Esophagus muscularis mucosa (tissue), 4 donors: ENCODE results near the gene PACSIN2. TPM values are rescaled to one million over a fixed set of nuclear protein-coding genes. Genes with fewer than 3 reads are reported as not detected.

ENCODE experiments used
- DNase-seq: peaks from one replicate; pipeline ENCODE4 v3.0.0-alpha.2; 2017; ENCODE audit errors: extremely low spot score
- H3K27ac ChIP-seq, 4 donors: fragments of 200-600 bp; sonication (generic); replicated peaks in 1 of 4; 1 replicate in 3 of 4; 2 replicates in 1 of 4; pipeline ENCODE4 v1.5.1; 2016 to 2019; ENCODE audit warnings: mild to moderate bottlenecking in 1 of 4
- H3K27me3 ChIP-seq, 4 donors: fragments of 200-600 bp; sonication (generic); one replicate each; pipeline versions ENCODE4 v1.5.1 to v1.6.0; 2016 to 2019
- H3K36me3 ChIP-seq, 4 donors: fragments of 200-600 bp; sonication (generic); one replicate each; pipeline ENCODE4 v1.5.1; 2016 to 2019
- H3K4me1 ChIP-seq, 4 donors: fragments of 200-600 bp; sonication (generic); one replicate each; pipeline ENCODE4 v1.5.1; 2016 to 2019
- H3K4me3 ChIP-seq, 4 donors: fragments of 200-600 bp; sonication (generic); 1 replicate in 2 of 4; 2 replicates in 2 of 4; pipeline ENCODE4 v1.5.1; 2016 to 2019; ENCODE audit warnings: mild to moderate bottlenecking in 4 of 4, moderate library complexity in 1 of 4
- H3K9me3 ChIP-seq, 4 donors: fragments of 200-600 bp; sonication (generic); 1 replicate in 3 of 4; 2 replicates in 1 of 4; pipeline ENCODE4 v1.5.1; 2016 to 2019
- CTCF ChIP-seq, 3 experiments: fragments of 200-600 bp in 2 of 3; fragments of 450-650 bp in 1 of 3; sonication (generic) in 2 of 3; IDR thresholded peaks; one replicate each; pipeline ENCODE4 v1.5.1; 2017 to 2019; ENCODE audit warnings: antibody characterized with exemption in 3 of 3, mild to moderate bottlenecking in 2 of 3, moderate library complexity in 1 of 3
- EP300 ChIP-seq: sonication (generic); formaldehyde crosslinking; IDR thresholded peaks from one replicate; pipeline ENCODE4 v1.6.1; 2017; ENCODE audit warnings: antibody characterized with exemption
- POLR2A ChIP-seq: fragments of 450-650 bp; IDR thresholded peaks from one replicate; pipeline ENCODE4 v1.6.1; 2017; ENCODE audit warnings: antibody characterized with exemption, moderate library complexity, mild to moderate bottlenecking, low read depth
- POLR2AphosphoS5 ChIP-seq, 2 donors: sonication (generic); formaldehyde crosslinking; IDR thresholded peaks; one replicate each; pipeline ENCODE4 v1.6.1; 2017; ENCODE audit warnings: antibody characterized with exemption in 2 of 2
- WGBS: methylation state at CpG from one replicate; pipeline ENCODE4 v1.1.5; 2018; 5-methylcytosine and 5-hydroxymethylcytosine counted together
- intact Hi-C: fragments of 100-400 bp; cut with DNase I; formaldehyde crosslinking; loops from one replicate; pipeline ENCODE4 v1.15.1; 2023
- total RNA-seq, 4 donors: library from RNA; depleted of rRNA; stranded (reverse); fragments of >200 nt; gene quantifications; one replicate each; pipeline versions ENCODE4 v1.1.0 to v1.2.1, GENCODE V29; 2016

Gene PACSIN2
- total RNA-seq, 4 donors from 2014 or later, result 91.1 to 147 (median 116) TPM

GRCh38 chr22:42991010-42991651 lies 23.8 kb downstream of the PACSIN2 start:
- peaks cover 41 to 91% (median 86%) of the 10 kb centered on the region in 4 donors for H3K4me1 ChIP-seq
- 62% methylated on average over 5 of the region's 5 CpGs for whole genome bisulfite sequencing

DNA sequence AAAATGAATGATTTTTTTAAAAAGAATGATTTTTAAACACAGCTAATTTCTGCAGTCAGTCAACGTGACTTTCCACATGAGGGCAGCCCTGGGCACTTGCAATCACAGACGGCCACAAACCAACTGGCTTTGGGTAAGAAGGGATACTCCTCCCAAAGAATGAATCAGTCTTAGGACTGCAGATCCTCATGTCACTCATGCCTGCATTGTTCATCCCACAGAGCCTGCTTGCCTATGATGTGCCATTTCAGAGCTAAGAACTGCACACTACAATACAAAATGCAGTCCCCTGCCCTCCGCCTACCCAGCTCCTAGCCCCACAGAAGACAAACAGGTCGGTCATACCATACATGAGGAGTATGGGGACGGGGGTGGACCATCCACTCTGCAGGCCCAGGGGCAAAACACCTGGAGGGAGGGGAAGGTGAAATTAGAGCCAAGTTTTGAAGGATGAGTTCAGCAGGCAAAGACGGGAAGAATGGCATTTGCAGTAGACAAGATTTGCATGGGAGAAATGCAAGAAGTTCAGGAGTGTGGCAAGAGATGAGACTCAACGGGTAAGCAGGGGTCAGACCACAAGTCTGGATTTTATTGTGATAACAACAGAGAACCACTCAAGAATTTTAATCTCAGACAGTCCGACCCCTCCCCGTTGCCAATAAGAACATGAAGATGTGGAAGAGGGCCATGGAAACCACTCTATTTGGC lies 24.7 kb downstream of the PACSIN2 start:
- DNase-seq, result no peak

More at GRCh38 chr22:42991010-42991651, 23.8 kb downstream of the PACSIN2 start:
- Histone ChIP-seq H3K4me3 (no peak overlapping the region), H3K36me3 (no peaks in the 10 kb centered on the region), H3K27ac (peak overlapping the region; percentile 56 to 94 (median 76)), H3K9me3 (no peaks in the 10 kb centered on the region), H3K27me3 (no peaks in the 10 kb centered on the region)
- intact Hi-C loops, result loop anchor here (5.0 kb wide), 1 partner anchor 89 kb away; no protein-coding TSS in a partner anchor
- no peak for DNase-seq
- TF ChIP-seq POLR2A (no peak), POLR2AphosphoS5 (IDR thresholded peaks at IDR 0.05) (peak in 1 of 2 donors; percentile 41)

GRCh38 chr22:42986115-42986514 lies 28.8 kb downstream of the PACSIN2 start:
- Histone ChIP-seq H3K36me3 (no peaks in the 10 kb centered on the region), H3K27me3 (no peaks in the 10 kb centered on the region), H3K27ac (no peak overlapping the region), H3K4me3 (no peak overlapping the region), H3K9me3 (no peaks in the 10 kb centered on the region), H3K4me1 (peaks cover 9 to 64% (median 56%) of the 10 kb centered on the region in 4 donors)
- intact Hi-C loops, result no loop called here
- TF ChIP-seq POLR2AphosphoS5 (IDR thresholded peaks at IDR 0.05) (no peak), POLR2A (no peak), CTCF (IDR thresholded peaks at IDR 0.05) (no peak), EP300 (no peak)
- WGBS, result 77% methylated on average over 13 of the region's 13 CpGs
- DNase-seq, result no peak

More for the DNA sequence above, 24.7 kb downstream of the PACSIN2 start:
- H3K27me3 ChIP-seq, result no peaks in the 10 kb centered on the region
- no peaks in the 10 kb centered on the region for H3K9me3 ChIP-seq
- H3K27ac ChIP-seq, result peak overlapping the region in 3 of 4 donors; percentile 56 to 94 (median 87)
- no peak overlapping the region for H3K4me3 ChIP-seq
- no peaks in the 10 kb centered on the region for H3K36me3 ChIP-seq
- TF ChIP-seq POLR2AphosphoS5 (IDR thresholded peaks at IDR 0.05), result peak in 1 of 2 donors; percentile 8
- TF ChIP-seq POLR2A, result no peak
- TF ChIP-seq CTCF (IDR thresholded peaks at IDR 0.05), result peak in 2 of 3 experiments; percentile 27 to 42
- no peak for TF ChIP-seq EP300
- intact Hi-C loops, result loop anchor here (5.0 kb wide), 1 partner anchor 88 kb away; no protein-coding TSS in a partner anchor
- peaks cover 33 to 91% (median 86%) of the 10 kb centered on the region in 4 donors for H3K4me1 ChIP-seq
- WGBS, result 71% methylated on average over 8 of the region's 9 CpGs

- TF ChIP-seq POLR2AphosphoS5 (IDR thresholded peaks at IDR 0.05), result no peak
- no peak for TF ChIP-seq EP300
- no peak for TF ChIP-seq POLR2A
- TF ChIP-seq CTCF (IDR thresholded peaks at IDR 0.05), result no peak
- Histone ChIP-seq H3K27ac (no peak overlapping the region), H3K4me3 (no peak overlapping the region), H3K27me3 (no peaks in the 10 kb centered on the region), H3K4me1 (peaks cover 3 to 58% (median 50%) of the 10 kb centered on the region in 4 donors), H3K36me3 (no peaks in the 10 kb centered on the region), H3K9me3 (no peaks in the 10 kb centered on the region)
- DNase-seq, result no peak
- intact Hi-C loops, result no loop called here
- WGBS, result 86% methylated on average over 3 of the region's 3 CpGs
Observed at GRCh38 chr22:42985531-42985905, 29.4 kb downstream of the PACSIN2 start.
